ENCODE data around the gene ZBTB42.

ZBTB42 gene

GRCh38 chr14:104795781-104796686 lies 4.9 kb upstream of the ZBTB42 start:
- DNase-seq (ENCODE audit: low read depth), result peak; percentile 64

GRCh38 chr14:104796687-104797081 lies 4.2 kb upstream of the ZBTB42 start:
- DNase-seq (ENCODE audit: low read depth), result no peak

- no peak for DNase-seq (ENCODE audit: low read depth)
Observed at GRCh38 chr14:104797115-104798044, 3.5 kb upstream of the ZBTB42 start.

- no peak for DNase-seq (ENCODE audit: low read depth)
Observed at GRCh38 chr14:104798300-104799243, 2.3 kb upstream of the ZBTB42 start.

- peak; percentile 31 for DNase-seq (ENCODE audit: low read depth)
Observed at GRCh38 chr14:104799244-104800014, 1.5 kb upstream of the ZBTB42 start.

GRCh38 chr14:104800015-104800770 lies 708 bp upstream of the ZBTB42 start:
- peak; percentile 80 for DNase-seq (ENCODE audit: low read depth)

GRCh38 chr14:104801520-104802393 lies 856 bp downstream of the ZBTB42 start:
- DNase-seq (ENCODE audit: low read depth), result no peak

GRCh38 chr14:104802394-104803184 lies 1.7 kb downstream of the ZBTB42 start:
- DNase-seq (ENCODE audit: low read depth), result no peak

GRCh38 chr14:104803280-104803911 lies 2.5 kb downstream of the ZBTB42 start:
- DNase-seq (ENCODE audit: low read depth), result no peak

GRCh38 chr14:104803912-104804410 lies 3.1 kb downstream of the ZBTB42 start:
- peak; percentile 47 for DNase-seq (ENCODE audit: low read depth)

- DNase-seq (ENCODE audit: low read depth), result no peak
Observed at GRCh38 chr14:104804481-104805325, 3.8 kb downstream of the ZBTB42 start.

- DNase-seq (ENCODE audit: low read depth), result peak; percentile 93
Observed at GRCh38 chr14:104805326-104805678, 4.4 kb downstream of the ZBTB42 start.

- DNase-seq (ENCODE audit: low read depth), result no peak
Observed at GRCh38 chr14:104805941-104806624, 5.2 kb downstream of the ZBTB42 start.

- DNase-seq (ENCODE audit: low read depth), result no peak
Observed at GRCh38 chr14:104806625-104807465, 5.9 kb downstream of the ZBTB42 start.

- no peak for DNase-seq (ENCODE audit: low read depth)
Observed at GRCh38 chr14:104808456-104808855, 7.6 kb downstream of the ZBTB42 start.
